NCI-H1105 (cell line): ENCODE data around the gene SCYGR6.
"Not testable (repeated sequence)": the region's sequence is repeated elsewhere in the genome, so short reads cannot be mapped to it uniquely, and the experiment has no call there.

Source experiments
- DNase-seq: peaks from one replicate; lab custom pipeline; 2025; lab: John Stamatoyannopoulos, UW

The SCYGR6 gene

GRCh38 chr2:227724394-227725039 is at the start of gene SCYGR6:
SCYGR6 (minus strand) TSS chr2:227724757; CDS start chr2:227724757, 0 bp downstream.
- DNase-seq: no peak

- DNase-seq: no peak
Measured at GRCh38 chr2:227774011-227774624, 49.6 kb upstream of the SCYGR6 start.

- no peak for DNase-seq
Measured at GRCh38 chr2:227772932-227773331, 48.4 kb upstream of the SCYGR6 start.

- no peak for DNase-seq
Measured at GRCh38 chr2:227772197-227772661, 47.7 kb upstream of the SCYGR6 start.

- DNase-seq: no peak
Measured at GRCh38 chr2:227767830-227768229, 43.3 kb upstream of the SCYGR6 start.

GRCh38 chr2:227766373-227766883 is 41.9 kb upstream of the SCYGR6 start:
- peak; percentile 63 for DNase-seq

- no peak for DNase-seq
Measured at GRCh38 chr2:227765788-227766372, 41.3 kb upstream of the SCYGR6 start.

- no peak for DNase-seq
Measured at GRCh38 chr2:227761740-227762476, 37.4 kb upstream of the SCYGR6 start.

- no peak for DNase-seq
Measured at GRCh38 chr2:227759411-227760118, 35.0 kb upstream of the SCYGR6 start.

- DNase-seq: not testable (repeated sequence)
Measured at GRCh38 chr2:227756261-227756660, 31.7 kb upstream of the SCYGR6 start.

GRCh38 chr2:227748079-227748478 is 23.5 kb upstream of the SCYGR6 start:
- no peak for DNase-seq

- no peak for DNase-seq
Measured at GRCh38 chr2:227745594-227745993, 21.0 kb upstream of the SCYGR6 start, which contains the start of gene SCYGR8. SCYGR8 (plus strand) TSS chr2:227745894; CDS start chr2:227745894, 0 bp downstream.

- not testable (repeated sequence) for DNase-seq
Measured at GRCh38 chr2:227740705-227741104, 16.1 kb upstream of the SCYGR6 start.

GRCh38 chr2:227739351-227739750 is 14.8 kb upstream of the SCYGR6 start:
- DNase-seq: no peak

GRCh38 chr2:227728035-227728434 is 3.5 kb upstream of the SCYGR6 start, which contains the start of gene SCYGR7:
SCYGR7 (plus strand) TSS chr2:227728335; CDS start chr2:227728335, 0 bp downstream.
- DNase-seq: no peak

GRCh38 chr2:227722821-227723220 is 1.7 kb downstream of the SCYGR6 start:
- not testable (repeated sequence) for DNase-seq

- DNase-seq: no peak
Measured at GRCh38 chr2:227720680-227721079, 3.9 kb downstream of the SCYGR6 start.

- DNase-seq: no peak
Measured at GRCh38 chr2:227719641-227720040, 4.9 kb downstream of the SCYGR6 start.

GRCh38 chr2:227717687-227718567 is 6.6 kb downstream of the SCYGR6 start, which contains the start of gene SLC19A3:
SLC19A3 (minus strand) TSS chr2:227718028; CDS start chr2:227702318, 15,710 bp downstream.
- DNase-seq: peak; percentile 56

GRCh38 chr2:227716501-227716900 is 8.1 kb downstream of the SCYGR6 start:
- no peak for DNase-seq
